ENCODE results near the gene SLC34A1. TPM values are rescaled to one million over a fixed set of nuclear protein-coding genes. Genes with fewer than 3 reads are reported as not detected.

The SLC34A1 gene
- total and polyA plus RNA-seq, 2 of the 4 experiments (the other 2 are of a cell fraction) = not detected

- no peak overlapping the region for H3K4me3 ChIP-seq (ENCODE audit: insufficient read depth, low read depth, low read length)
Measured at GRCh38 chr5:177355868-177356168, 28.4 kb upstream of the SLC34A1 start.

More at GRCh38 chr5:177355868-177356168, 28.4 kb upstream of the SLC34A1 start:
- Histone ChIP-seq H3K4ac (ENCODE audit: low read depth, low read length) (no peak overlapping the region), H4K8ac (ENCODE audit: low read depth in 2 of 2, low read length in 2 of 2) (no peak overlapping the region), H3K79me1 (ENCODE audit: low read depth in 1 of 2, low read length in 2 of 2) (peaks cover 6% of the 10 kb centered on the region in 2 experiments), H2BK15ac (ENCODE audit: low read depth, low read length) (no peak overlapping the region), H3K14ac (replicated peaks; ENCODE audit: low read depth, low read length) (no peak overlapping the region), H3K9me3 (ENCODE audit: control insufficient read depth, insufficient read depth, low read length) (peaks cover 2% of the 10 kb centered on the region; the same call in 1 of the 2 replicates), H4K5ac (ENCODE audit: low read depth, low read length) (no peak overlapping the region), H2BK5ac (ENCODE audit: low read depth, low read length, poor library complexity, severe bottlenecking) (no peak overlapping the region), H3K4me2 (ENCODE audit: low read depth, low read length) (no peak overlapping the region), H3K18ac (ENCODE audit: low read depth, low read length) (no peak overlapping the region), H2BK20ac (ENCODE audit: low read depth, low read length) (no peak overlapping the region), H4K20me1 (ENCODE audit: insufficient read depth, low read length) (no peaks in the 10 kb centered on the region; the same call in 1 of the 2 replicates), H3K23ac (ENCODE audit: low read depth, low read length) (no peak overlapping the region), H3K4me1 (ENCODE audit: control insufficient read depth, insufficient read depth, low read length) (peaks cover under 1% of the 10 kb centered on the region; the same call in 1 of the 2 replicates), H3K56ac (ENCODE audit: extremely low read depth, insufficient read depth, low read length) (no peak overlapping the region), H3K36me3 (ENCODE audit: control insufficient read depth, insufficient read depth, low read length) (no peaks in the 10 kb centered on the region), H2BK120ac (ENCODE audit: low read depth, low read length) (no peak overlapping the region), H2AK9ac (replicated peaks; ENCODE audit: low read depth, low read length, poor library complexity) (no peak overlapping the region), H2AK5ac (ENCODE audit: low read depth, low read length) (no peak overlapping the region), H3K27me3 (ENCODE audit: control insufficient read depth, insufficient read depth, low read length) (peaks cover 18% of the 10 kb centered on the region), H3K27ac (ENCODE audit: insufficient read depth, low read length) (no peak overlapping the region), H4K91ac (ENCODE audit: insufficient read depth, low read depth, low read length) (no peak overlapping the region), H2AFZ (replicated peaks; ENCODE audit: low read length, poor library complexity) (no peak overlapping the region), H3K9me1 (ENCODE audit: insufficient read depth, low read length) (peaks cover 3% of the 10 kb centered on the region; the same call in 1 of the 2 replicates), H3K9ac (ENCODE audit: low read depth, low read length) (no peak overlapping the region)
- intact Hi-C loops (cut with micrococcal nuclease) = no loop called here
- BruUV-seq (replicated peaks) = no TSS peak
- ATAC-seq (ENCODE audit: low read depth) = no peak
- ChIA-PET POLR2A (ENCODE audit: unreplicated experiment) (no interaction called here), CTCF (interaction anchor here (1.6 kb wide), 1 partner anchor 13 kb away, joined by 4 read pairs; no protein-coding TSS in a partner anchor)
- DNase-seq = no peak
- TF ChIP-seq RAD21 (IDR thresholded peaks at IDR 0.05; ENCODE audit: low read length) (no peak), USF2 (IDR thresholded peaks at IDR 0.05; ENCODE audit: low read depth, low read length) (peak; percentile 73), MAZ (IDR thresholded peaks at IDR 0.05; ENCODE audit: borderline replicate concordance, low read depth, low read length) (no peak), ELK1 (IDR thresholded peaks at IDR 0.05; ENCODE audit: borderline replicate concordance, low read depth, low read length) (no peak), FOS (IDR thresholded peaks at IDR 0.05; ENCODE audit: low read depth, low read length) (no peak), RFX5 (IDR thresholded peaks at IDR 0.05; ENCODE audit: low read depth, low read length) (no peak), MAFK (IDR thresholded peaks at IDR 0.05; ENCODE audit: low read depth, low read length) (no peak), RCOR1 (IDR thresholded peaks at IDR 0.05; ENCODE audit: insufficient replicate concordance, low read length) (no peak)
- dilution Hi-C loops (cut with HindIII; ENCODE audit: low sequenced_read_pairs, unreplicated experiment) = no loop called here
- in situ Hi-C loops (cut with MboI; ENCODE audit: low sequenced_read_pairs) = no loop called here
- no CpG with 5 or more reads among the region's 1 CpG for WGBS, 2 experiments (ENCODE audit: extremely low coverage in 2 of 2, insufficient read length in 1 of 2)

Measured in IMR-90 (cell line).